Measurements from ENCODE around the gene C3orf18.

The C3orf18 gene

GRCh38 chr3:50567386-50568167, at the start of gene C3orf18:
TSS of gene C3orf18 (minus strand) at chr3:50567747. CDS start at chr3:50565699, 2,048 bp downstream.
- peak in 1 of 2 experiments; percentile 35 for DNase-seq

- peak; percentile 35 to 75 for DNase-seq
These were observed 49.2 kb upstream of the C3orf18 start for GRCh38 chr3:50616770-50617095.

DNA sequence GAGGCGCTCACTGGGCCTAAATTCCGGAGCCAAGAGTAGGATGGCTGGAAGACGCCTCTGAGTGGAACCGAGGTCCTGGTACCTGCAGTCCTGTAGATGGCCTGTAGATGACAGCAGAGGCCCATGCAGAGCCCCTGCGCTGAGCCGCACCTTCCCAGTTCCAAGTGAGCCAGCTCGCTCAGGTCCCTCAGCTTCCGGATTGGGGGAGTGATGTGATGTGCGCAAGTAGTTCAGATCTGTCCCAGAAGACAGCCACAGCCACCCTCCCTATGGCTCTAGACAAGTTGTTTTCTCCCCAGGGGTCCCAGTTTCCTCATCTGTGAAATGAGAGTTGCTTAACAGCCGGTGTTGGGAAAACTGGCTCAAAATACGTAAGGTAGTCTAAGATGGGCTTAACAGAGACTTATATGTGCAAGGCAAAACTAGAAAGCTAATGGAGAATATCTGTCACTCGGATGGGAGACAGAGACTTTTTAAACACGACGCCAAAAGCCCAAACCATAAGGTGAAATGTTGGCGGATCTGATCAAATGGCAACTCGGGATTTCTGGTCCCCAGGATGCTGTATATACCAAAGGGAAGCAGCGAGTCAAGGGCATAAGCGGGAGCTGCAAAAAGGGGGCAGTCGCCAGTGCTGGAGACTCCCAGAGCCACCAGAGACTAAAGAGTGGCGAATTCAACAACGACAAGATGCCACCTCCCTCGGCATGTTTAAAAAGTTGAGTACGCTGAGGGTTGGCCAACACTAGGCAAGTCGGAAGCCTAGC, 48.6 kb upstream of the C3orf18 start:
- peak; percentile 34 to 70 for DNase-seq

DNA sequence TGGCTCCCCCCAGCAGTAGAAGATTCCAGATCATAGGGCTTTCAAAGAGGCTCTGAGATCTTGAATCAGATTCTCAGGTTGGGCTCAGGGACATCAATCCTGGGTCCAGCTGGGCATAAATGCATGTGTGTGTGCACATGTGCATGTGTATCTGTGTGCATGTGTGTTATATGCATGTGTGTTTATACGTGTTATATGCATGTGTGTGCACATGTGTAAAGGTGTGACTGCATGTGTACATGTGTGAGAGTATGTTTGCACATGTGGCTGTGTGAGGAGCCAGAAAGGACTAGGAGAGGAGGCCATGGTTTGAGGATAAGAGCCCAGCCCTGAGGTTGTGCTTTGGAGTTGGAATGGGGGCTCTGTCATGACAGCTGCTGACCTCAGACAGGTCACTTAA, 47.6 kb upstream of the C3orf18 start:
- no peak for DNase-seq

- DNase-seq, result no peak
These were observed 45.7 kb upstream of the C3orf18 start for GRCh38 chr3:50612970-50613846.

DNA sequence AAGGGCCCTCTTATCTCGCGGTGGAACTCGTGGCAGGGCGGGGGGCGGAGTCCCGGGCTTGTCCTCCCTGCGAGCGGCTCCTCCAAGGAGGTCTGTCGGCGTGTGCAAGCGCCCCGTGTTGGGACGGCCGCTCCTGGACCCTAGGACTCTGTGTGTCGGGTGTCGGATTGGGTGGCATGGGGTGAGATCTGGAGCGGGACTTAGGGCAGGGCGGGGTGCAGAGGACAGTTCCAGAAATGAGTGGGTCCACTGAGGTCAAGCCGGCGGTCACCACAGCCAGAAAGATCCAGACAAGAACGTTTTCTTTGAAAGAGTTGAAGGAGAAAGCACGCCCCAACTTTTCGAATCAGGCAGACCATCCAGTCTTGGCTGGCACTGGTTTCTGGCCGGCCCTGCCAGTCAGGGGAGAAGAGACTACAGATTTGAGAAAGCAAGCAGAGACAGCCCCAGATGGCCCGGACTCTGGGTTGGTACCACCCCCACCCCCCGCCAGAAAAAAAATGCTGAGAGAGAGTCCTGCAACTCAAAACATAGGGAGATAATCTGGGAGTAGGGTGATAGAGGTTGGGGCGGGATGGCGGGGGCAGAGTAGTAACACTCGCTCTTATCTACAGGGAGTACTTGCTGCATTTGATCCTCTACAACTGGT, 44.8 kb upstream of the C3orf18 start:
- no peak for DNase-seq

DNA sequence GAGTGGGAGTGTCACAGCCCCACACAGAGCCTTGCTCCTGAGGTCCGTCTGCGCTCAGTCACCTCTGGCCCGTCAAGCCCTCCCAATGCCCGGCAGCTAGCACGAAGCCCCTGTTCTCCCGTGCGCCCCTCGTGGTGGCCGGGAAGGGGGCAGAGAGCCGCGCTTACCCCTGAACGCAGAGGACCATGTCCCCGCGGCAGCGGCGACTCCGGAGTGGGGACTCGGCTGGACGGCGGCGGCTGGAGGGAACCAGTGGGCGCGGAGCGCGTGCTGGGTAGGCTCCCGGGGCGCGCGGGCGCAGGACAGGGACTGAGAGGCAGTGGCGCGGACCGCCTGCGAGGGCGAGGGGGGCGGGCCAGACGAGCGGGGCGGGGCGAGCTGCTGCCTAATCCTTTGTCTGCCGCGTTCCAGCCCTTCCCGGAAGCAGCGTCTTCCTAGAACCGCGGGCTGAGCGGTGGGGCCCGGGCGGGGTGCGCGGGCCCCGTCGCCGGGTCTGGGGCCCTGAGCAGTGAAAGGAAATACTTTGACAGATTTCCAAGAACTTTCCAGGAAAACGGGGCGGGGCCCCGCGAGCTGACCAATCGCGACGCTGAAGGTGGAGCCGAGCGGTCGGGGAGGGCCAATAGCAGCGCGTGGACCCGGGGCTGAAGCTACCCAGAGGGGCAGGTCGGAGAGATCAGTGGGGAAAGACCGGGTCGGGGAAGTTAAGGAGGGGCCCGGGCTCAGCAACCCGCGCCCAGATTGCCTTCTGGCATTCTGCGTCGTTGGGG, 44.1 kb upstream of the C3orf18 start, which contains the start of gene CISH:
CISH (minus strand) TSS at position 311 of the 770 bp plus-strand sequence; CDS start at position 187, 124 bp downstream.
- DNase-seq, result peak; percentile 39 to 82

DNA sequence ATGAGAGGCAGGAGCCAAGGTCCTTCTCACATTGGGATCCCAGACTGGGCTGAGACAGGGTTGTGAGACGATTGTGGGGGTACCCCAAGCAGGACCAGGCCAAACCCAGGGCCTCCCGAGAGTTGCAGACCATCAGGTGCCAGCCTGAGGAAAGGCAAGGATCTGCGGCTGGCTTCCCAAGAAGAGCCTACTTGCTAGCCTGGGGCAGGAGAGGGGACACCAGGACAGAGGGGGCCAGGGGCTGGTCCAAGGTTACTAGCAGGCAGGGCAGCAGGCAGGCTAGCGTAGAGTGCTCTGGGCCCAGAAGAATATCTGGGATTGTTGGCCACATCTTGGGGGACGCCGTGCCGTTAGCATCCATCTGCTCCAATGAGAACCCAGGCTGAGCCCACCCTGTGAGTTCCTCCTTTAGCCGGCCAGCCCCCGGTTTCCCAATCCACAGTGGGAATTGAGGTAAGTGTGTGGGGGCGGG, 43.5 kb upstream of the C3orf18 start:
- DNase-seq, result no peak

DNA sequence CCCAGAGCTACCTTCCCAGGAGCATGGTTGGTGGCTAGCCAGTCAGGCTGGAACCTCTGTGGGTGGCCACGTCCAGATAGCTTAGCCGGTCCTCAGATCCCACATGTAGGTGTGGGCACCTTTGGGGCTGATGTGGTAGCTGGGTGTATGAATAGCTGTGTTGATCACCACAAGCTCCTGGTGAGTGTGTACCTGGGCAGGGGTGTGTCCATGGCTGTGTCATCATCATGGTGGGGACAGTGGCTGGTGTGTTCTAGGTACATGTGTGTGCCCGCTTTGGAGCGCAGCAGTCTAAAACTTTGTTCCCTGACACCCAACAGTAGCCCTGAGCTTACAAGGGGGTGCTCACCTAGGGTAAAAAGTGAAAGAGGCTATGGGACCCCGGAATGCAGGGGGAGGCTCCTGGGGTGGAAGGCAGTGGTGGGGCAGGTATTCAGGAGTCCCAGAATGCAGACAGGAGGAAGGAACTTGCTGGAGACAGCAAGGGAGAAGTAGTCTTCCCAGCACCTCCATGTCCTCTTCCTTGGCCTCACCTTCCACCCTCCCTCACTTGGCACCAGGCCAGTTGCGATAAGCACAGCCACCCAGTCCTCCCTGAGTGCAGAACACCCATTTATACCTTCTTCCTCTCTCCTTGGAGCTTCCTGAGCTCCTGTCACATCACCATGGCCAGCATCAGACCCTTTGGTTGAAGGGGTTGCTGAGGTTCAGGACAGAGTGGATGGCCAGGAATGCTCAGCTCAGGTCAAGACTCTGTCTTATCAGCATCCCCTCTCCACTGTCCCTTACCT, 42.8 kb upstream of the C3orf18 start:
- no peak for DNase-seq

- no peak for DNase-seq
These were observed 42.2 kb upstream of the C3orf18 start for GRCh38 chr3:50609763-50610085.

- no peak for DNase-seq
These were observed 41.7 kb upstream of the C3orf18 start for GRCh38 chr3:50609071-50609762.

DNA sequence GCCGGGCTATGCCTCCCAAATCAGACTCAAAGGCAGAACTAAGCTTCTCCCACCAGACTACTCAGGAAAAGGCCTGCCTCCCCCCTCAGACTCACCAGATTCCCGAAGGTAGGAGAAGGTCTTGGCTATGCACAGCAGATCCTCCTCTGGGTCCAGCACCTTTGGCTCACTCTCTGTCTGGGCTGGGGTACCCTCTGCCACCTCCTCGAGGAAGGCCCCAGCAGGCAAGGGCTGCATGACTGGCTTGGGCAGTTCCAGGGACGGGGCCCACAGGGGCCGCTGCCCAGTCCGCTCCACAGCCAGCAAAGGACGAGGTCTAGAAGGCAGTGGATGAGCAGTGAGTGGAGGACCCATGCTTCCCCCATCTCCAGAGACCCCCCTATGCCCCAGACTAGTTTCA, 40.7 kb upstream of the C3orf18 start:
- no peak for DNase-seq

DNA sequence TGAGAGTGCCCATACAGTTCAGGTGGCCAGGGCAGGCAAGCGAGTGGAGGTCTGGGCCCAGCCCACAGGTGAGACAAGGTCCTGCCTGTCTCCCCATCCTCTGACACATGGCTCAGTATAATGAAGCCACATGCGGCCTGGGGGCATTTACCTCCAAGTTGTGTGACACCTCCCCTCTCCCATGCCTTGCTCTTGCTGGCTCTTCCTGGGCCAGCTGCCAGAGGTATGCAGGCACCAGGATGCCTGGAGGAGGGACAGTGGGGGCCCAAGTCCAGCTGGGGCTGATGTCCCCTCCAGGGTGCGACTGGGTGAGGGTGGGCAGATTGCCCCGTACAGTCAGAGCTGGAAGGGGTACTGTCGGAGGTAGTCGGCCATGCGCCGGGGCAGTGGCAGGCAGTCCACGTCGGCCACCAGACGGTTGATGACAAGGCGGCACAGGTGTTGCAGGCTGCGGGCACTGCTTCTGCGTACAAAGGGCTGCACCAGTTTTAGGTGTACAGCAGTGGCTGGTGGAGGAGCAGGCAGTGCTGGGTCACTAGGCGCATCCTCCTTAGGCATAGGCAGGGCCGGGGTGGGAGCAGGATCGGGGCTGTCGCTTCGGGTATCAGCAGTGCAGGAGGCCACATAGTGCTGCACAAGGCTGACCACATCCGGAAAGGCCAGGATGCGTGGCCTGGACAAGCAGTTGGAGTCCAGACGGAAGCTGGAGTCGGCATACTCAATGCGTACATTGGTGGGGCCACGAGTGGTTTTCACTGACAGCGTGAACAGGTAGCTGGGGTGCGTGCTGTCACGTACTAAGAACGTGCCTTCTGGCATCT, 39.9 kb upstream of the C3orf18 start:
- DNase-seq, result no peak

DNA sequence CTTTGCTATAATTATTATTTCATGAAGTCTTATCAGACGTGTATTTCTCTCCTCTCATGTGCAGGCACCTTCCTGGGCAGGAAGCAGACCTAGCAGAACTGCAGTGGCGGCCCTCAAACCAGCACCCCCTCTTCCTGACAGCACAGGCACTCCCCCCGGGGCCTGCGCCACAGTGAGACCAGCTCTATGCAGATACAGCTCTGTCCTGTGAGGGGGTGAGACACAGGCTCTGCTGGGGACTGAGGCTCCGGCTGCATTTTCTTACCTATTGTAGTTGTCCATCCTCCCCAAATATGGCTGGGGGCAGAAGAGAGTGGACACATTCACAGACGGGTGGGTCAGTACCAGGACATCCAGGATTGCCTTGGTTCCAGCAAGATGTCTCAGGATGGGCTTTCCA, 39.0 kb upstream of the C3orf18 start:
- no peak for DNase-seq

- no peak for DNase-seq
These were observed 38.4 kb upstream of the C3orf18 start for GRCh38 chr3:50605901-50606326.

DNA sequence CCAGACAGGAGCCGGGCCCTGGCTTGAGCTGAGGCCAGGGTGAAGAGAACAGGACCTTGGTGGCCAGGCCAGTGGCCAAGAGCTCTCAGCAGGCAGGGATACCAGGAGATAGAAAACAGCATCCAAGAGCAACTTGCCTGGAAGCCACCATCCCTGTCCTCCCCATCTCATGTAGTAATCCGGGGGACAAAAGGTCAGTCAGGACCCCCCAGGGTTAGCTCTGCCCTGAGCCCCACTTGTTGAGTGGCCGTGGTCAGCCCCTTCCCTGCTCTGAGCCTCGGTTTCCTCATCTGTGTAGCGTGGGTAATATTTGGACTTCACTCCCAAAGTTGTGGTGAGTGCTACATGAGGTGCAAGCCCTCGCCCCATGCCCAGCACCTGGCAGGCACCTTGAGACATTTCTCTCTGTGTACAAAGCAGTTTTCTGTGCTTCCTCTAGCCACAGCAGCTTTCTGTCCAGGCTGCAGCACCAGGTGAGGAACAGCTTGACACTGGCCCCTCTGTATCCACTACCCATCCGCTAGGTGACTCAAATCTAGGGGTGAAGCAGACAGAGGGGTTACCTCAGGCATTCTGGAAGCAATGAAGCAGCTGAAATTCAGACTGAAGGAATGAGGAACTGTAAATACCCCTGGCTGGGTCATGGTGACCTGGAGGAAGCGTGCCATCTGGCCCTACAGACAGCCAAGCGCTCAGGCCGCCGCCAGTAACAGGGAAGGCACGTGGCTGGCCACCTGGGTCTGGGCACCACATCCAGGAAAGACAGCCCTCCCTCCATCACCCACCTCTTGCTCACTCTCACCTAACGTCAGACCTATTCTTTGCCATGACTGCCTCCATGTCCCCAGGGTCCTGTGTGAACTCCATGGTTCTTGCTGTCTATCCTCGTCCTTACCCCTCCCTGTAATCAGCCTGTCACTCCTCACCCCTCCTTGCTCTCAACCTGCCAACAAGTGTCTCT, 37.4 kb upstream of the C3orf18 start:
- no peak for DNase-seq

GRCh38 chr3:50604110-50604621, 36.6 kb upstream of the C3orf18 start:
- no peak for DNase-seq

All from SW 1271 (cell line).